CD8-positive, alpha-beta memory T cell (primary cell): ENCODE results near the gene SLC27A1. TPM values are rescaled to one million over a fixed set of nuclear protein-coding genes. Genes with fewer than 3 reads are reported as not detected.
"Not testable (repeated sequence)": the region's sequence is repeated elsewhere in the genome, so short reads cannot be mapped to it uniquely, and the experiment has no call there.

Experiments
- CTCF ChIA-PET: fragments of 350-600 bp; sonication (Branson Sonifier 250); formaldehyde crosslinking; loops from one replicate; lab custom pipeline; 2021; ENCODE audit warnings: antibody characterized with exemption; lab: Charles Lee
- POLR2A ChIA-PET: fragments of 350-600 bp; sonication (Branson Sonifier 250); formaldehyde crosslinking; loops from one replicate; lab custom pipeline; 2021; ENCODE audit warnings: antibody characterized with exemption; lab: Charles Lee
- DNase-seq, 5 donors: peaks; one replicate each; pipeline versions ENCODE4 v3.0.0 to v3.0.0-alpha.2; 2020 to 2022; ENCODE audit warnings: mixed read lengths in 1 of 5
- H3K27ac ChIP-seq: one replicate; pipeline ENCODE4 v1.7.0; 2013; ENCODE audit warnings: low read depth, mild to moderate bottlenecking, low read length, moderate library complexity
- H3K27me3 ChIP-seq: 2 replicates; pipeline ENCODE4 v1.7.0; 2013; ENCODE audit warnings: low read length, mild to moderate bottlenecking; ENCODE audit not compliant: insufficient read depth, poor library complexity, severe bottlenecking
- H3K36me3 ChIP-seq: 2 replicates; pipeline ENCODE4 v1.7.0; 2013; ENCODE audit warnings: mild to moderate bottlenecking, low read length, moderate library complexity; ENCODE audit not compliant: insufficient read depth
- H3K4me1 ChIP-seq: 2 replicates; pipeline ENCODE4 v1.7.0; 2013; ENCODE audit warnings: mild to moderate bottlenecking, low read length, moderate library complexity; ENCODE audit not compliant: insufficient read depth
- H3K4me3 ChIP-seq: 2 replicates; pipeline ENCODE4 v1.7.0; 2013; ENCODE audit warnings: mild to moderate bottlenecking, low read length
- H3K9me3 ChIP-seq: 2 replicates; pipeline ENCODE4 v1.7.0; 2013; ENCODE audit warnings: mild to moderate bottlenecking, low read length
- H3K27ac Mint-ChIP-seq, 8 donors: one replicate each; pipeline ENCODE4 v1.8.0; 2020 to 2021; ENCODE audit warnings: mixed read lengths in 8 of 8, mild to moderate bottlenecking in 6 of 8, inconsistent platforms in 3 of 8, moderate library complexity in 3 of 8
- H3K27me3 Mint-ChIP-seq, 2 donors: one replicate each; pipeline ENCODE4 v1.8.0; 2020 to 2021; ENCODE audit warnings: mixed read lengths in 2 of 2, mild to moderate bottlenecking in 1 of 2, moderate library complexity in 1 of 2
- H3K36me3 Mint-ChIP-seq, 3 donors: one replicate each; pipeline ENCODE4 v1.8.0; 2020 to 2021; ENCODE audit warnings: mixed read lengths in 3 of 3, inconsistent platforms in 1 of 3, mild to moderate bottlenecking in 1 of 3
- H3K4me1 Mint-ChIP-seq, 3 donors: one replicate each; pipeline ENCODE4 v1.8.0; 2020 to 2021; ENCODE audit warnings: mixed read lengths in 3 of 3, inconsistent platforms in 1 of 3, mild to moderate bottlenecking in 1 of 3
- H3K4me3 Mint-ChIP-seq, 7 donors: one replicate each; pipeline ENCODE4 v1.8.0; 2020 to 2021; ENCODE audit warnings: mixed read lengths in 7 of 7, mild to moderate bottlenecking in 6 of 7, moderate library complexity in 4 of 7, inconsistent platforms in 2 of 7
- H3K9me3 Mint-ChIP-seq, 5 donors: one replicate each; pipeline ENCODE4 v1.8.0; 2020 to 2022; ENCODE audit warnings: mixed read lengths in 5 of 5, mild to moderate bottlenecking in 3 of 5, moderate library complexity in 2 of 5, inconsistent platforms in 1 of 5
- polyA plus RNA-seq: library from polyadenylated mRNA; unstranded; fragments of 300-500 nt; fragmentation: Illumina TruSeq; gene quantifications from one replicate; pipeline ENCODE4 v1.2.3, GENCODE V29; 2021
- total RNA-seq, 2 experiments: library from RNA; stranded (reverse); gene quantifications; one replicate each; pipeline ENCODE4 v1.2.3, GENCODE V29; 2021

SLC27A1 gene
- total and polyA plus RNA-seq, 3 experiments from 2014 or later, result 2.0 to 6.6 (median 3.7) TPM

DNA sequence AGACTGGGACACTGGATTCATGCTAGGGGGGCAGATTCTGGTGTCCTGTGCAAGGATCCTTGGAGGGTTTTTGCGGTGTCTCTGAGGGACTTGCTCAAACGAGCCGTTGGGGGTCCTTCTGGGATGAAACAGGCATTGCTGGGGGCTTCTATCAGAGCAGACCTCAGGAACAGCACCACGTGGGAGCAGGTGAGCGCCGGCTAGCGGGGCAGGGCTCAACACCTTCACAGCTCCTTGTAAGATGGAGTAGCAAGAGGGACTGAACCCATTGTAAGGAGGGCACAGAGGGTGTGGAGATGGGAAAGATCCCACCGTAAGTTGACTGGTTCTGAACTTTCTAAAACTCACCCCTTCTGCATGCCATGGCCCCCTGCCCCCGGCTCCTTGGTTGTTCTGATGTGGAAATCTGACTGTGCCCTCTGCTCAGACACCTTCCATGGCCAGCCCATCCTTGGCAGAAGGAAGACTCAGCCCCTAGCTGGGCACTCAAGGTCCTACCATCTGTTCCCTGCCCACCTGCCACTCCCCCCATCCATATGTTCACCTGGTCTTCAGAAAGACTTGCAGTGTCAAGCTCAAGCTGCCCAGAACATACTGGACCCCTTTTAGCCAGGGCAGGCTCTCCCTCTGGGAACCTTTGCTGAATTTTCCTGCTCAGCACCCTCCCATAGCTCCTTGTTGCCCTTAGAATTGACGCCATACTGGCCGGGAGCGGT, 1.2 kb downstream of the SLC27A1 start:
- Histone ChIP-seq H3K27me3 (no peaks in the 10 kb centered on the region), H3K36me3 (no peaks in the 10 kb centered on the region), H3K27ac (no peak overlapping the region), H3K9me3 (no peaks in the 10 kb centered on the region), H3K4me1 (peaks cover 19% of the 10 kb centered on the region), H3K4me3 (no peak overlapping the region)
- ChIA-PET POLR2A (interaction anchor here (0.5 to 0.6 kb wide), 2 partner anchors 292 to 581 kb away, joined by 4 read pairs; no protein-coding TSS in a partner anchor), CTCF (interaction anchor here (2.6 kb wide), 1 partner anchor 25 kb away, joined by 11 read pairs; no protein-coding TSS in a partner anchor)
- Mint-ChIP-seq H3K27ac (peak overlapping the region in 6 of 8 donors; percentile 28 to 90 (median 76)), H3K4me1 (peaks cover 17 to 27% (median 24%) of the 10 kb centered on the region in 3 donors), H3K9me3 (no peaks in the 10 kb centered on the region), H3K4me3 (peak overlapping the region; percentile 89 to 98 (median 94)), H3K27me3 (no peaks in the 10 kb centered on the region), H3K36me3 (peaks cover 0 to 3% (median 0%) of the 10 kb centered on the region in 3 donors)
- no peak for DNase-seq

DNA sequence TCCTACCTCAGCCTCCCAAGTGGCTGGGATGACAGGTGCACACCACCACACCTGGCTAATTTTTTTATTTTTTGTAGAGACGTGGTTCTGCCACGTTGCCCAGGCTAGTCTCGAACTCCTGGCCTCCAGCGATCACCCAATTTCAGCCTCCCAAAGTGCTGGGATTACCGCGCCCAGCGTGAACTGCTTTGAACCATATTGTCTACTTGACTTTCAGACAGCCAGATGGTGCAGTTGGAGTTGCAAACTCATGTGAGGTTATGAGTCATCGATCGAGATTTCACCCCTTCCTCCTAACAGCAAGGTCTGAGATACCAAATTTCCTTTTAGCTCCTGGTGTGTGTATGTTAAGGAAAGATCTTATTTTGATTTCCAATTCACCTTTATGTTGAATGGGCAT, 2.7 kb downstream of the SLC27A1 start:
- no peak for DNase-seq
- no peaks in the 10 kb centered on the region for H3K27me3 Mint-ChIP-seq
- H3K4me3 ChIP-seq, result no peak overlapping the region
- peaks cover 0 to 3% (median 0%) of the 10 kb centered on the region in 3 donors for H3K36me3 Mint-ChIP-seq
- POLR2A ChIA-PET, result no interaction called here
- H3K4me1 ChIP-seq, result peaks cover 19% of the 10 kb centered on the region
- H3K27ac ChIP-seq, result no peak overlapping the region
- H3K9me3 Mint-ChIP-seq, result no peaks in the 10 kb centered on the region
- peak overlapping the region in 4 of 7 donors; percentile 15 to 80 (median 42) for H3K4me3 Mint-ChIP-seq
- H3K27me3 ChIP-seq, result no peaks in the 10 kb centered on the region
- H3K36me3 ChIP-seq, result no peaks in the 10 kb centered on the region
- no peaks in the 10 kb centered on the region for H3K9me3 ChIP-seq
- CTCF ChIA-PET, result interaction anchor here (1.1 kb wide), 1 partner anchor 24 kb away, joined by 3 read pairs; no protein-coding TSS in a partner anchor
- H3K4me1 Mint-ChIP-seq, result peaks cover 17 to 27% (median 24%) of the 10 kb centered on the region in 3 donors
- H3K27ac Mint-ChIP-seq, result peak overlapping the region in 3 of 8 donors; percentile 17 to 51 (median 50)

DNA sequence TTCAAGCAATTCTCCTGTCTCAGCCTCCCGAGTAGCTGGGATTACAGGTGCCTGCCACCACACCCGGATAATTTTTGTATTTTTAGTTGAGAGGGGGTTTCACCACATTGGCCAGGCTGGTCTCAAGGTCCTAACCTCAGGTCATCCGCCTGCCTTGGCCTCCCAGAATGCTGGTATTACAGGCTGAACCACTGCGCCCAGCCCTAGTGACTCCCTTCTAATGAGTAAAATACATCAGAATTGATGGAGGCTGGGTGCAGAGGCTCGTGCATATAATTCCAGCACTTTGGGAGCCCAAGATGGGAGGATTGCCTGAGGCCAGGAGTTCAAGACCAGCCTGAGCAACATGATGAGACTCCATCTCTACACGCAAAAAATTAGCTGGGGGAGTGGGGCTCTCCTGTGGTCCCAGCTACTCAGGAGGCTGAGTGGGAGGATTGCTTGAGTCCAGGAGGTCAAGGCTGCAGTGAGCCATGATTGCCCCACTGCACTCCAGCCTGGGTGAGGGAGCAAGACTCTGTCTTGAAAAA, 4.8 kb downstream of the SLC27A1 start:
- H3K9me3 ChIP-seq, H3K27me3 Mint-ChIP-seq: not testable (repeated sequence)
- CTCF ChIA-PET, result interaction anchor here (1.0 to 1.5 kb wide), 2 partner anchors 9 to 99 kb away, joined by 3 to 4 read pairs; no protein-coding TSS in a partner anchor

GRCh38 chr19:17475541-17476115, 5.3 kb downstream of the SLC27A1 start:
- DNase-seq, result no peak
- no peak overlapping the region for H3K27ac ChIP-seq
- H3K4me3 ChIP-seq, result no peak overlapping the region
- H3K4me1 Mint-ChIP-seq, result peaks cover 5 to 16% (median 13%) of the 10 kb centered on the region in 3 donors
- no peak overlapping the region for H3K4me3 Mint-ChIP-seq
- no peaks in the 10 kb centered on the region for H3K36me3 ChIP-seq
- H3K27me3 ChIP-seq, result no peaks in the 10 kb centered on the region
- CTCF ChIA-PET, result interaction anchor here (1.5 kb wide), 1 partner anchor 98 kb away, joined by 4 read pairs; no protein-coding TSS in a partner anchor
- peaks cover 8% of the 10 kb centered on the region for H3K4me1 ChIP-seq
- H3K27me3 Mint-ChIP-seq, result no peaks in the 10 kb centered on the region
- H3K27ac Mint-ChIP-seq, result peak overlapping the region in 2 of 8 donors; percentile 23 to 75
- H3K36me3 Mint-ChIP-seq, result no peaks in the 10 kb centered on the region
- no peaks in the 10 kb centered on the region for H3K9me3 Mint-ChIP-seq
- H3K9me3 ChIP-seq, result no peaks in the 10 kb centered on the region
- POLR2A ChIA-PET, result no interaction called here

More for the DNA sequence above, 4.8 kb downstream of the SLC27A1 start:
- H3K36me3 Mint-ChIP-seq, H3K27ac ChIP-seq, H3K36me3 ChIP-seq, H3K4me3 ChIP-seq, POLR2A ChIA-PET, H3K4me1 ChIP-seq, H3K27ac Mint-ChIP-seq, H3K27me3 ChIP-seq, DNase-seq, H3K9me3 Mint-ChIP-seq: not testable (repeated sequence)
- peak overlapping the region in 1 of 7 donors; percentile 54 for H3K4me3 Mint-ChIP-seq
- peaks cover 5 to 16% (median 13%) of the 10 kb centered on the region in 3 donors for H3K4me1 Mint-ChIP-seq

- POLR2A ChIA-PET, result no interaction called here
- Histone ChIP-seq H3K36me3 (no peaks in the 10 kb centered on the region), H3K27me3 (no peaks in the 10 kb centered on the region), H3K9me3 (no peaks in the 10 kb centered on the region), H3K27ac (no peak overlapping the region), H3K4me3 (no peak overlapping the region), H3K4me1 (no peaks in the 10 kb centered on the region)
- no peak for DNase-seq
- Mint-ChIP-seq H3K4me3 (no peak overlapping the region), H3K4me1 (no peaks in the 10 kb centered on the region), H3K9me3 (no peaks in the 10 kb centered on the region), H3K36me3 (no peaks in the 10 kb centered on the region), H3K27ac (no peak overlapping the region), H3K27me3 (peaks cover 0 to 2% of the 10 kb centered on the region in 2 donors)
- CTCF ChIA-PET, result interaction anchor here (1.0 kb wide), 1 partner anchor 17 kb away, joined by 3 read pairs; no protein-coding TSS in a partner anchor
These were observed 9.0 kb downstream of the SLC27A1 start for GRCh38 chr19:17479325-17479791.

DNA sequence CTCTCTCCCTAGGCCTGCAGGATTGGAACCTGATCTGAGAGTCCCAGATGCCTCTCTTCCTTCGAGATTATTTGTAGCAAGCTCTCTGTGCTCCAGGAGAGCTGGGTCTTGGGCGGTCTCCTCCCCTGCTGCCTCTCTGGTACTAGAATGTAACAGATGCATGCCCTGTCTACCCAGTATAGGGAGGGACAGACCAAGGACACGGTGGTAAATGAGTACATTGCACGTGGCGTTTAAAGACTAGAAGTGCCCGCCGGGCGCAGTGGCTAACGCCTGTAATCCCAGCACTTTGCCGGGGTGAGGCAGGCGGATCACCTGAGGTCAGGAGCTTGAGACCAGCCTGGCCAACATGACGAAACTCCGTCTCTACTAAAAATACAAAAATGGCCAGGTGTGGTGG, 11.7 kb downstream of the SLC27A1 start:
- H3K9me3 ChIP-seq, result no peaks in the 10 kb centered on the region
- no peak overlapping the region for H3K4me3 Mint-ChIP-seq
- H3K4me3 ChIP-seq, result no peak overlapping the region
- H3K4me1 Mint-ChIP-seq, result no peaks in the 10 kb centered on the region
- H3K4me1 ChIP-seq, result no peaks in the 10 kb centered on the region
- ChIA-PET CTCF (no interaction called here), POLR2A (no interaction called here)
- no peaks in the 10 kb centered on the region for H3K36me3 ChIP-seq
- H3K36me3 Mint-ChIP-seq, result no peaks in the 10 kb centered on the region
- H3K27ac Mint-ChIP-seq, result no peak overlapping the region
- peaks cover 0 to 2% of the 10 kb centered on the region in 2 donors for H3K27me3 Mint-ChIP-seq
- DNase-seq, result no peak
- no peak overlapping the region for H3K27ac ChIP-seq
- H3K27me3 ChIP-seq, result no peaks in the 10 kb centered on the region
- no peaks in the 10 kb centered on the region for H3K9me3 Mint-ChIP-seq

GRCh38 chr19:17482877-17483604, 12.7 kb downstream of the SLC27A1 start:
- H3K4me3 Mint-ChIP-seq, result no peak overlapping the region
- POLR2A ChIA-PET, result no interaction called here

More at GRCh38 chr19:17482877-17483604, 12.7 kb downstream of the SLC27A1 start:
- no peak for DNase-seq
- H3K27ac ChIP-seq, result no peak overlapping the region
- H3K4me1 ChIP-seq, result peaks cover 8% of the 10 kb centered on the region
- CTCF ChIA-PET, result interaction anchor here (0.6 to 1.0 kb wide), 2 partner anchors 13 to 117 kb away, joined by 3 to 4 read pairs; no protein-coding TSS in a partner anchor
- peaks cover 2 to 4% (median 3%) of the 10 kb centered on the region in 3 donors for H3K4me1 Mint-ChIP-seq
- H3K36me3 Mint-ChIP-seq, result no peaks in the 10 kb centered on the region
- H3K9me3 Mint-ChIP-seq, result no peaks in the 10 kb centered on the region
- no peaks in the 10 kb centered on the region for H3K36me3 ChIP-seq
- no peaks in the 10 kb centered on the region for H3K27me3 ChIP-seq
- H3K27me3 Mint-ChIP-seq, result peaks cover 0 to 2% of the 10 kb centered on the region in 2 donors
- no peaks in the 10 kb centered on the region for H3K9me3 ChIP-seq
- H3K27ac Mint-ChIP-seq, result peak overlapping the region in 3 of 8 donors; percentile 46 to 77 (median 69)
- no peak overlapping the region for H3K4me3 ChIP-seq
